HEK293 (cell line): ENCODE measurements around the gene GMPR.
A peak's percentile ranks its signal among the peaks of the same experiment; 100 is the strongest.

ENCODE experiments used
- KLF1 ChIP-seq: fragments of 450-650 bp; formaldehyde crosslinking; IDR thresholded peaks from 2 replicates; pipeline ENCODE4 v1.5.1; 2016; ENCODE audit warnings: missing biosample characterization, missing genetic modification characterization
- KLF8 ChIP-seq: fragments of 450-650 bp; formaldehyde crosslinking; IDR thresholded peaks from 2 replicates; pipeline ENCODE4 v1.5.1; 2016; ENCODE audit warnings: missing biosample characterization, missing genetic modification characterization
- PRDM10 ChIP-seq: fragments of 450-650 bp; formaldehyde crosslinking; IDR thresholded peaks from 2 replicates; pipeline ENCODE4 v1.5.1; 2016; ENCODE audit warnings: missing biosample characterization, missing genetic modification characterization
- PRDM2 ChIP-seq: fragments of 450-650 bp; formaldehyde crosslinking; IDR thresholded peaks from 2 replicates; pipeline ENCODE4 v1.5.1; 2016; ENCODE audit warnings: missing biosample characterization, missing genetic modification characterization, borderline replicate concordance
- PRDM4 ChIP-seq: fragments of 450-650 bp; formaldehyde crosslinking; IDR thresholded peaks from 2 replicates; pipeline ENCODE4 v1.5.1; 2017; ENCODE audit warnings: missing biosample characterization, missing genetic modification characterization
- WT1 ChIP-seq: fragments of 450-650 bp; formaldehyde crosslinking; IDR thresholded peaks from 2 replicates; pipeline ENCODE4 v1.5.1; 2016; ENCODE audit warnings: missing biosample characterization, missing genetic modification characterization
- ZBTB49 ChIP-seq: fragments of 450-650 bp; formaldehyde crosslinking; IDR thresholded peaks from 2 replicates; pipeline ENCODE4 v1.5.1; 2016; ENCODE audit warnings: missing biosample characterization, missing genetic modification characterization, low read depth
- ZEB2 ChIP-seq: fragments of 450-650 bp; formaldehyde crosslinking; IDR thresholded peaks from 2 replicates; pipeline ENCODE4 v1.5.1; 2016; ENCODE audit warnings: missing biosample characterization, missing genetic modification characterization
- ZNF10 ChIP-seq: fragments of 450-650 bp; formaldehyde crosslinking; IDR thresholded peaks from 2 replicates; pipeline ENCODE4 v1.5.1; 2017; ENCODE audit warnings: missing biosample characterization, missing genetic modification characterization
- ZNF335 ChIP-seq: fragments of 450-650 bp; formaldehyde crosslinking; conservative IDR thresholded peaks from 2 replicates; pipeline ENCODE4 v1.5.1; 2016; ENCODE audit warnings: missing biosample characterization, missing genetic modification characterization
- ZNF341 ChIP-seq: fragments of 450-650 bp; formaldehyde crosslinking; IDR thresholded peaks from 2 replicates; pipeline ENCODE4; 2016; ENCODE audit warnings: low read depth, missing biosample characterization, missing genetic modification characterization
- ZNF354C ChIP-seq: fragments of 450-650 bp; formaldehyde crosslinking; IDR thresholded peaks from 2 replicates; pipeline ENCODE4 v1.5.1; 2016; ENCODE audit warnings: missing biosample characterization, missing genetic modification characterization, low read depth, borderline replicate concordance
- ZNF48 ChIP-seq: fragments of 450-650 bp; formaldehyde crosslinking; IDR thresholded peaks from 2 replicates; pipeline ENCODE4 v1.5.1; 2016; ENCODE audit warnings: missing biosample characterization, missing genetic modification characterization
- ZNF513 ChIP-seq: fragments of 450-650 bp; IDR thresholded peaks from 2 replicates; pipeline ENCODE4 v1.5.1; 2018; ENCODE audit warnings: missing biosample characterization, missing genetic modification characterization
- ZNF529 ChIP-seq: fragments of 450-650 bp; formaldehyde crosslinking; IDR thresholded peaks from 2 replicates; pipeline ENCODE4 v1.5.1; 2017; ENCODE audit warnings: missing genetic modification characterization, missing biosample characterization; ENCODE audit not compliant: insufficient replicate concordance
- ZNF664 ChIP-seq: fragments of 450-650 bp; formaldehyde crosslinking; IDR thresholded peaks from 2 replicates; pipeline ENCODE4 v1.5.1; 2016; ENCODE audit warnings: missing biosample characterization, missing genetic modification characterization
- ZNF677 ChIP-seq: fragments of 450-650 bp; IDR thresholded peaks from 2 replicates; pipeline ENCODE4 v1.5.0; 2018; ENCODE audit warnings: missing biosample characterization, mild to moderate bottlenecking, missing genetic modification characterization, moderate library complexity
- ZNF776 ChIP-seq: fragments of 450-650 bp; formaldehyde crosslinking; IDR thresholded peaks from 2 replicates; pipeline ENCODE4 v1.5.0; 2017; ENCODE audit warnings: missing biosample characterization, missing genetic modification characterization, borderline replicate concordance
- ZNF792 ChIP-seq: fragments of 450-650 bp; formaldehyde crosslinking; IDR thresholded peaks from 2 replicates; pipeline ENCODE4 v1.5.1; 2016; ENCODE audit warnings: missing biosample characterization, missing genetic modification characterization
- ZSCAN18 ChIP-seq: fragments of 450-650 bp; formaldehyde crosslinking; IDR thresholded peaks from 2 replicates; pipeline ENCODE4 v1.5.1; 2016; ENCODE audit warnings: missing biosample characterization, missing genetic modification characterization

GMPR gene

GRCh38 chr6:16200321-16200883 lies 38.0 kb upstream of the GMPR start (continued):
- no peak for TF ChIP-seq ZSCAN18 (tag by site-specific recombination)
- TF ChIP-seq PRDM4 (tag by site-specific recombination), result peak; percentile 94
- no peak for TF ChIP-seq ZNF10 (tag by site-specific recombination)
- TF ChIP-seq ZNF341 (tag by site-specific recombination), result peak; percentile 47; the same call in 1 of the 2 replicates
- no peak for TF ChIP-seq ZEB2 (tag by site-specific recombination)
- no peak for TF ChIP-seq ZNF513 (tag by site-specific recombination)
- no peak for TF ChIP-seq ZNF664 (tag by site-specific recombination)
- TF ChIP-seq PRDM10, result no peak
- TF ChIP-seq ZNF529 (tag by site-specific recombination), result no peak
- no peak for TF ChIP-seq ZBTB49 (tag by site-specific recombination)
- TF ChIP-seq ZNF354C (tag by site-specific recombination), result no peak
- no peak for TF ChIP-seq ZNF776
- TF ChIP-seq ZNF792, result no peak
- no peak for TF ChIP-seq PRDM2
- TF ChIP-seq KLF1 (tag by site-specific recombination), result peak; percentile 73
- peak; percentile 40; the same call in 1 of the 2 replicates for TF ChIP-seq WT1 (tag by site-specific recombination)
- TF ChIP-seq ZNF48 (tag by site-specific recombination), result no peak
- TF ChIP-seq ZNF677 (tag by site-specific recombination), result no peak
- TF ChIP-seq KLF8, result no peak
- TF ChIP-seq ZNF335 (tag by site-specific recombination), result no peak
